Parathyroid adenoma (tissue), 2 donors: ENCODE measurements around the gene EID3.

Source experiments
- H2AFZ ChIP-seq: fragments of 300-600 bp; sonication (generic); one replicate; pipeline ENCODE4 v1.7.0; 2017; ENCODE audit warnings: antibody characterized with exemption, mild to moderate bottlenecking
- H3K27ac ChIP-seq: fragments of 300-600 bp; sonication (generic); one replicate; pipeline ENCODE4 v1.7.0; 2017
- H3K27me3 ChIP-seq: fragments of 300-600 bp; sonication (generic); one replicate; pipeline ENCODE4 v1.7.0; 2017; ENCODE audit warnings: low read length; ENCODE audit not compliant: control insufficient read depth, insufficient read depth
- H3K36me3 ChIP-seq: fragments of 300-600 bp; sonication (generic); one replicate; pipeline ENCODE4 v1.7.0; 2017; ENCODE audit warnings: low read length; ENCODE audit not compliant: control insufficient read depth, insufficient read depth
- H3K4me1 ChIP-seq: fragments of 300-600 bp; sonication (generic); one replicate; pipeline ENCODE4 v1.7.0; 2017; ENCODE audit warnings: control low read depth
- H3K4me2 ChIP-seq: fragments of 300-600 bp; sonication (generic); one replicate; pipeline ENCODE4 v1.7.0; 2017; ENCODE audit warnings: low read length
- H3K4me3 ChIP-seq: fragments of 300-600 bp; sonication (generic); one replicate; pipeline ENCODE4 v1.7.0; 2017; ENCODE audit warnings: low read depth, low read length
- H3K79me2 ChIP-seq: fragments of 300-600 bp; sonication (generic); one replicate; pipeline ENCODE4 v1.7.0; 2017; ENCODE audit warnings: control low read depth
- H3K9ac ChIP-seq: fragments of 300-600 bp; sonication (generic); one replicate; pipeline ENCODE4 v1.7.0; 2017; ENCODE audit warnings: mild to moderate bottlenecking
- H3K9me3 ChIP-seq: fragments of 300-600 bp; sonication (generic); one replicate; pipeline ENCODE4 v1.7.0; 2017; ENCODE audit warnings: low read length; ENCODE audit not compliant: control insufficient read depth
- TF ChIP-seq, protein P1 (sequence below): fragments of 300-600 bp; sonication (generic); IDR thresholded peaks from one replicate; pipeline ENCODE4 v1.7.0; 2017; ENCODE audit warnings: antibody characterized with exemption, mild to moderate bottlenecking
- donor health status: primary hyperparathyroidism.

The EID3 gene

DNA sequence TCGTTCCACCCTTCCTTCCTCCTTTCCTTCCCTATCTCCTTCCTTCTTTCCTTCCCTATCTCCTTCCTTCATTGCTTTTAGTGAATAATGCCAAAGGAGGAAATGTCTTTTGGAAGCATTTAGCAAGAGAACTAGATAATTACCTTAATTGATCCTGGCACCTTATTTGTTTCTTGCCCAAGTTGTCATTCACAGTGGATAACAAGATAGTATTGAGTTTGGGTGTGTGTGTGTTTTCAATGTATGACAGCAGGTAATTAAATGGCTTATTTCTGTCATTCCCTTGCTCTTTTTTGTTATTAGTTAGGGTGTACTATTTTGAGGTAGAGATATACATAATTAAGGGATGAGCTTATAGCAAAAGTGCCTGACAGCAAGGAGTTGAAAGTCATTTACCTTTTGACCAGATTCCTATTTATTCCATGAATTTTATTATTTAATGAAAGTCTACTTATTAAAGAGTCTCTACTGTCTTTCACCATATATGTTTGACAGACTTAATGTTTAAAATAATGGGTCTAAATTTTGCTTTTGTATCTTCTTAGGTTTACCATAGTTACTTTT, 30.2 kb downstream of the EID3 start:
- Histone ChIP-seq H3K4me1 (no peaks in the 10 kb centered on the region), H3K4me2 (no peak overlapping the region), H3K79me2 (no peaks in the 10 kb centered on the region), H3K27me3 (no peaks in the 10 kb centered on the region), H3K36me3 (no peaks in the 10 kb centered on the region), H3K9me3 (no peaks in the 10 kb centered on the region), H3K9ac (no peak overlapping the region), H3K27ac (no peak overlapping the region), H2AFZ (no peak overlapping the region), H3K4me3 (no peak overlapping the region)
- TF ChIP-seq, protein P1, sequence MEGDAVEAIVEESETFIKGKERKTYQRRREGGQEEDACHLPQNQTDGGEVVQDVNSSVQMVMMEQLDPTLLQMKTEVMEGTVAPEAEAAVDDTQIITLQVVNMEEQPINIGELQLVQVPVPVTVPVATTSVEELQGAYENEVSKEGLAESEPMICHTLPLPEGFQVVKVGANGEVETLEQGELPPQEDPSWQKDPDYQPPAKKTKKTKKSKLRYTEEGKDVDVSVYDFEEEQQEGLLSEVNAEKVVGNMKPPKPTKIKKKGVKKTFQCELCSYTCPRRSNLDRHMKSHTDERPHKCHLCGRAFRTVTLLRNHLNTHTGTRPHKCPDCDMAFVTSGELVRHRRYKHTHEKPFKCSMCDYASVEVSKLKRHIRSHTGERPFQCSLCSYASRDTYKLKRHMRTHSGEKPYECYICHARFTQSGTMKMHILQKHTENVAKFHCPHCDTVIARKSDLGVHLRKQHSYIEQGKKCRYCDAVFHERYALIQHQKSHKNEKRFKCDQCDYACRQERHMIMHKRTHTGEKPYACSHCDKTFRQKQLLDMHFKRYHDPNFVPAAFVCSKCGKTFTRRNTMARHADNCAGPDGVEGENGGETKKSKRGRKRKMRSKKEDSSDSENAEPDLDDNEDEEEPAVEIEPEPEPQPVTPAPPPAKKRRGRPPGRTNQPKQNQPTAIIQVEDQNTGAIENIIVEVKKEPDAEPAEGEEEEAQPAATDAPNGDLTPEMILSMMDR, result no peak

- no peaks in the 10 kb centered on the region for H3K9me3 ChIP-seq
Observed at GRCh38 chr12:104334581-104334980, 31.0 kb downstream of the EID3 start.

GRCh38 chr12:104336115-104336514, 32.6 kb downstream of the EID3 start:
- H3K4me1 ChIP-seq, result no peaks in the 10 kb centered on the region
- H3K4me2 ChIP-seq, result no peak overlapping the region
- no peak overlapping the region for H3K27ac ChIP-seq
- no peak overlapping the region for H2AFZ ChIP-seq
- no peaks in the 10 kb centered on the region for H3K27me3 ChIP-seq
- H3K79me2 ChIP-seq, result peaks cover 2% of the 10 kb centered on the region
- no peaks in the 10 kb centered on the region for H3K36me3 ChIP-seq
- no peak overlapping the region for H3K9ac ChIP-seq
- H3K4me3 ChIP-seq, result no peak overlapping the region
- TF ChIP-seq, protein P1, result no peak
- H3K9me3 ChIP-seq, result no peaks in the 10 kb centered on the region

More at GRCh38 chr12:104334581-104334980, 31.0 kb downstream of the EID3 start:
- H3K4me1 ChIP-seq, result no peaks in the 10 kb centered on the region
- H3K9ac ChIP-seq, result no peak overlapping the region
- peaks cover 2% of the 10 kb centered on the region for H3K79me2 ChIP-seq
- no peak overlapping the region for H3K4me2 ChIP-seq
- no peak overlapping the region for H2AFZ ChIP-seq
- no peak overlapping the region for H3K27ac ChIP-seq
- H3K36me3 ChIP-seq, result no peaks in the 10 kb centered on the region
- H3K4me3 ChIP-seq, result no peak overlapping the region
- H3K27me3 ChIP-seq, result no peaks in the 10 kb centered on the region
- TF ChIP-seq, protein P1, result no peak

DNA sequence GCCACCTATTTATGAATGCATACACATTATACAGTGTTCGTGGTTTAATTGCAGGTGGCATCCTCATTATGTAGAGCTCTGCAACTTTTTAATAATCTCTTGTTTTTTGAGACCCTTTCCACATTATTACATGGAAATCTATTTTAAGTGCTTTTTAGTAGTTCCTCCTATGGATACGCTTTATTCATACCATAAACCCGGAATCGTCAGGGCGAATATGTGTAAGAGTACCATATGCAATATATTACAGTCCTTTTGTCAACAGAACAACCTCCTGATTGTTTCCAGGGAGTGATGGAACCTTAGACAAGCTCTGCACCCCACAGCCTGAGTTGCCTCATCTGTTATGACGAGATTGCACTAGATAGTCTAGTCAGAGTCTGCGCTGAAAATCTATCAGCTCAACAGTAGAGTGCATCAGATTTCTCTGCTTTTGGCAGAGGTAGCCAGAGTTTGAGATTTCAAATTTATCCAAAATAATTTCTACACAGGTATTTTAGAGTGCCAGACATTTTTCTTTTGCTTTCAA, 33.6 kb downstream of the EID3 start:
- H3K36me3 ChIP-seq, result no peaks in the 10 kb centered on the region
- peaks cover 2% of the 10 kb centered on the region for H3K79me2 ChIP-seq
- TF ChIP-seq, protein P1, result no peak
- no peaks in the 10 kb centered on the region for H3K4me1 ChIP-seq
- H3K27ac ChIP-seq, result no peak overlapping the region
- no peaks in the 10 kb centered on the region for H3K27me3 ChIP-seq
- H3K4me2 ChIP-seq, result no peak overlapping the region
- no peaks in the 10 kb centered on the region for H3K9me3 ChIP-seq
- no peak overlapping the region for H2AFZ ChIP-seq
- no peak overlapping the region for H3K9ac ChIP-seq
- H3K4me3 ChIP-seq, result no peak overlapping the region

DNA sequence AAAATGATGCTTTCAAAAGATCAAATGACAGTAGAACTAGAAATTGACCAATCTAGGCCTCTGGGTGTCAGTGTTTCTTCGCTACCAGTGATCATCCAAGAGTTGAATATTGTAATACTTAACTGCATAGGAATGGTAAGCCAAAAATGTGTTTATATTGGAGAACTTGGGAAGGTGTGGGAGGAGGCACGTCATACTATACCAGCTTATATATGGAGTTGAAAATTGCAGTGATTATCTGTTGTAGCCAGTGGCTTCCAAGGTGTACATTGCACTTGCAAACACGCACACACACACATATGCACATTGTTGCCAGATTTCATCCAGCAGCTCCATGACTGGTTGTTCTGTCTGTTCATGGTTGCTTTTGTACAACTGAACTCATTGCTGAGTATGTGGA, 36.1 kb downstream of the EID3 start:
- TF ChIP-seq, protein P1, result no peak
- H3K27me3 ChIP-seq, result no peaks in the 10 kb centered on the region
- no peak overlapping the region for H3K27ac ChIP-seq
- H3K4me2 ChIP-seq, result no peak overlapping the region
- H3K36me3 ChIP-seq, result no peaks in the 10 kb centered on the region
- H2AFZ ChIP-seq, result no peak overlapping the region
- H3K79me2 ChIP-seq, result peaks cover 2% of the 10 kb centered on the region
- no peaks in the 10 kb centered on the region for H3K9me3 ChIP-seq
- H3K4me1 ChIP-seq, result no peaks in the 10 kb centered on the region
- H3K9ac ChIP-seq, result no peak overlapping the region
- H3K4me3 ChIP-seq, result no peak overlapping the region
